HG03280 (cell line): ENCODE results near the gene RDX.

ENCODE experiments used
- ATAC-seq: cut with Tn5 transposase; IDR thresholded peaks from one replicate; pipeline ENCODE4 v1.9.1; 2021; ENCODE audit warnings: mild to moderate bottlenecking, moderate library complexity; ENCODE audit not compliant: unreplicated experiment

RDX gene

DNA sequence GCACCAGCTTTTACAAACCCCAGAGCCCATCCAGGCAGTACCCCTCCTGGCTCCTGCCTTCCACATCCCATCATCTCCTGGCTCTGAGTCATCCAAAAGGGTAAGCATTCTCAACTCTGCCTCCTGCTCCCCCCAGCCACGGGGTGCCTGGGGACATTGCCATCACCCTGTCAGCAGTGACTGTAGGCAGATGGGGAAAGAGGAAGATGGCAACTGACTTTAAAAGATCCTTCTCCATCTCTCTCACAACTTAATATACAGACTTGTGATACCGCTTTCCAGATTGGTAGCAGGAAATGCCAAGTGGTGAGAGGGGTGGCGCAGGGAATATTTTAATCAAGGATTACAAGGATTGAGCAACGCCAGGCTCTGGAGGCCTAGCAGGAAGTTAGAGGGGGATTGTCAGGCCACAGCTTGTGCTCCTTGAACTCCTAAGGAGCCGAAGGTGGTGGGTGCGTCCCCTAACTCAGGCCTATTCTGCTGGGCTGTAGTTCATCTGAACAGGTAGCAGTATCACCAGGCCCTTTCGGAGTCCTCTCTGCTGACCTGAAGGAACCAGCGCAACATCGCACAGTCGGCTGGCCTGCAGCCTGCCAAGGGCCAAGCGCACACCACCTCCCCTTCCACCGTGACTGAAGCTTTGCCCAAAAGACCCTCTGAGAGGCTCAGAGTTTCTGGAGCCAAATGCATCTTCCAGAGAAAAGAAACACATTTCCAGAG is 119.9 kb downstream of the RDX start:
- no peak for ATAC-seq

- ATAC-seq: no peak
Observed at GRCh38 chr11:110174645-110175310, 121.6 kb downstream of the RDX start.

DNA sequence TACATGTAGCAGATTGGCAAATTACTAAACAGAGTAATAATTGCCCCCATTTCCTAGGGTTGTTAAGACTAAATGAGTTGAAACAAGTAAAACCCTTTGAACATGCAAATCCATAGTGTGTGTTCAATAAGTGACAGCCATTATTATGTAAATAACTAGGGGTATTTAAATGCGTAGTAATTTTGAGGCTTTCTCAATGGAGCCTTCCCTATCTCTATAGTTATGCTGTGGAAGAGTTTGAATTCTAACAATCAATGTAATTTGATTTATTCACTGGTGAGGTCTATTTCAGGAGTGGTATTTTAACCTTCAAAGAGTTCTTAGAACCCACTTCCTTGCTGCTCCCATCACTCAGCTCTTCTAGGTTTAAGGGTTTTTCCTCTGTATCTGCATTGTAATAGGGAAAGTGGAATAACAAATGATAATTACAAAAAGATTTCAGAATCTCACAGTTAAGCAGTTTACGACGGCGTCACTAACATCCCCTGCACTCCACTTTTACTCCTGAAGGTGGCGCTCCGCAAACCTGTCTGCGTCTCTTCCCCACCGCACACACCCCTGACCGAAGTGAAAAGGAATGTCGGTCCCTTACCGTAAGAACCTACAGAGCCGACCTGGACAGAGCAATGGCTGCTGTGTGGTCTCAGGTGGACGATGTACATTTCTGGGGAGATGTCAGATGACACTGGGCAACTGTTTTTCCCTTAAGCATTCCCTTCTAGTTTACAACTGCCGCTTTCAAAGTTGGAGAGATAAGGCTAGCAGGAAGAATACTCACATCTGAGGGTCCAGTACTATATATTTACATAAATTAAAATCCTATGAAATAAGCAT is 122.4 kb downstream of the RDX start:
- peak; percentile 75 for ATAC-seq

DNA sequence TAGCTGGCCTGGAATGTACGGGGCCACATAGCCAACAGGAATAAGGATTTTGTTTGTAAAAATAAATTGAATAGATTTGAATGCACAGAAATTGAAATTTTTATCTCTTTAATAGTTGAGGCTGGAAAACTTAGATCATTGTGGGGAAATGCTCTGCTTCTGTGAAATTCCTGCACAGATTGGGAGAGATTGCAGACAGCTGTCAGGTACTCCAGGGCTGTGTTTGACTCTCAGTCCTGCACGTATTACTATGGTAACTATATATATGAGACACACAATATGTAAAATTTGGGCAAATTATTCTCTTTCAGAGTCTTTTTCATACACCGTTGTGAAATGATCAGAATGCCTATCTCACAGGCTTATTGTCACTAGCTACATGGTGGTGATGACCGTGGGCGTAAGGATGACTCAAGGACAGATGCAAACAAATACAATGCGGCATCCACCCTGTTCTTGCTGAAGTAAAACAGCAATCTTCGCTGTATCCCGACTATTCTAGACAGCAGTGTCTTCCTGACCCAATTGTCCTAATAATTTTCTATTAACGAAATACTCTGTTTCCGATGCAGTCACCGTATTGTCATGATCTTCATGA is 123.8 kb downstream of the RDX start:
- ATAC-seq: no peak

GRCh38 chr11:110169738-110170137 is 126.7 kb downstream of the RDX start:
- ATAC-seq: no peak

DNA sequence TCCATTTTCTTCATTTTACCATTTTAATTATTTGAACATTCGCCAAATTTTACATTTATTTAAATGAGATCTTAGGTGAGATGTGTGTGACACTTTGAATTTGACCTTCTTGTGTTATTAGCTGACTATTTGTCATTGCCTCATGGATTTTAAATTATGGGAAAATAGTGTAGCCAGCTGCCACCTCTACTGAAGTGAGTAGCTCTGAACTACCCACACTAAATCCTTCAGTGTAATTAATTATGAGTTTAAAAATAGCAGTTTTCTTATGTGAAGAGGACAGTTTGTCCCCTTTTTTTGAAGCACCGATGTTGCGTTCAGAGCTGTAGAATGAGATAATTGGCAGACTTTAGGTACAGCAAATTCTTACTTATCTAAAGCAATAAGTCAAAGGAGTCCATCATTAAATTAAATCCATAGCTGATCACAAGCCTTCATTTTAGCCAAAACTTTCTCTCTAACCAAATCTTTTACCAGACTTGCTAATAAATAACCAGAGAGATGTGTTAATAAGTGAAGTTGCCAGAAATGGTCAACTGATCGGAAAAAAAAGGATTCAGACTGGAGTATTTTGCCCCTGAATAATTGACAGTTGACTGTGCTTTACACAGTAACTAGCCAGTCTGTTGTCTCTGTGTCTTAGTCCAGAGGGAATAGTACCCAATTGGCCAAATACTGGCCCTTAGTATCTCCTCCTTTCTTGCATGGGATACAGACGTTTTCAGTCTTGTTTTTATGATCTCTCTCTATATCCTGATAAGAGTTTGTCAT is 128.2 kb downstream of the RDX start:
- ATAC-seq: no peak

- no peak for ATAC-seq
Observed at GRCh38 chr11:110165039-110165925, 131.1 kb downstream of the RDX start.

DNA sequence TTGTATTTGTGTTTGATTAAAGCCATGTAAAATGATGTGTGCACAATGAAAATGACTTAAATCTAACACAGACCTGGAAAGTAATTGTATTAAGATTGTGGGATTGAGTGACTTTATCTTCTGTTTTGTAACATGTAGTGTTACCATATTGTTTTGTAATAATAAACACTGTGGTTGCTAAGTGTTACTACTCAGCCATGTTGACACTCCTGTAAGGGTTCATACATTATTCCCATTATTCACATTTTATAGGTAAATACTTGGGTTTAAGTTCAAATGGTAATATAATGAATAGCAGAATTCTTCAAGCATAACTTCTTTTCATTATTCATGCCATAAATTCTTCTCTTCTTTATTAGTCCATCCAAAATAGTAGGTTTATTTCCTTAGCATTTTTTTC is 134.2 kb downstream of the RDX start:
- ATAC-seq: no peak

DNA sequence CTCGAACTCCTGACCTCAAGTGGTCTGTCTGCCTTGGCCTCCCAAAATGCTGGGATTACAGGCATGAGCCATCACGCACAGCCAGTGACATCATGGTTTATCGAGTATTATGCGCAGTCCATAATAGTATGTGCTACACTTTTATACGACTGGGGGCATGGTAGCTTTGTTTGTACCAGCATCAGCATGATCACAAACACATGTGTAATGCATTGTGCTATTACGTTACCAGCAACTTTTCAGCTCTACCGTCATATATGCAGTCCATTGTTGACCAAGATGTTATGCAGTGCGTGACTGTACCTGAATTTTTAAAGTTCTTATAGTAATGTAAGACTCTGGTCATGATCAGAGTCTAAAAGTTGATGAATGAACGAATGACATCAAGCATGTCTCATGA is 135.4 kb downstream of the RDX start:
- ATAC-seq: no peak

DNA sequence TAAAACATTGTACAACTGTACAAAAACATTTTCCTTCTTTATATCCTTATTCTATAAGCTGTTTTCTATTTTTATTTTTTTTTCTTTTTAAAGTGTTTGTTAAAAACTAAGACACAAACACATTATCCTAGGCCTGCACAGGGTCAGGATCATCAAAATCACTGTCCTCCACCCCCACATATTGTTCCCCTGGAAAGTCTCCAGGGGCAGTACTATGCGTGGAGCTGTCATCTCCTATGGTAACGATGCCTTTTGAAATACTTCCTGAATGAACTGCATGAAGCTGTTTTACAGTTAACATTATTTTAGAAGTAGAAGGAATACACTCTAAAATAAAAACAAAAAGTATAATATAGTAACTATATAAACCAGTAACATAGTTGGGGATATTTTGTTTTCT is 136.0 kb downstream of the RDX start:
- no peak for ATAC-seq

- no peak for ATAC-seq
Observed at GRCh38 chr11:110160016-110160415, 136.4 kb downstream of the RDX start.

DNA sequence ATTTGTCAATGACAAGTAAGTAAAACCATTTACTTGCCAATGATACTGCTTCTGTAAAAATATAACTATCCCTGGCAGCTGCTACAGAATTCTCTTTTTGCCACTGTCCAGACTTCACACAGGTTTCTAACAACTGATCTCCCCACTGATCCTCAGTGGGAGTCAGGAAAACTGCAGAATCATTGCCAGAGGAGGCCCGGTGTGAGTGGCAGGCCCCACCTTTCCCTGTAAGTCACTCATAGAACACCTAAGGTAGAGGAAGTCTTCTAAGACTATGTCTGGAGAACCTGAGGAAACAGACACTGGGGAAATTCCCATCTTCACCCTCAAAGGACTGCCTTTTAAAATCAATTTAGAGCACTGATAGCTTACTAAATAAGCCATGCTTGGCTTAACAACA is 136.9 kb downstream of the RDX start:
- ATAC-seq: no peak

- no peak for ATAC-seq
Observed at GRCh38 chr11:110158317-110159200, 137.9 kb downstream of the RDX start.

DNA sequence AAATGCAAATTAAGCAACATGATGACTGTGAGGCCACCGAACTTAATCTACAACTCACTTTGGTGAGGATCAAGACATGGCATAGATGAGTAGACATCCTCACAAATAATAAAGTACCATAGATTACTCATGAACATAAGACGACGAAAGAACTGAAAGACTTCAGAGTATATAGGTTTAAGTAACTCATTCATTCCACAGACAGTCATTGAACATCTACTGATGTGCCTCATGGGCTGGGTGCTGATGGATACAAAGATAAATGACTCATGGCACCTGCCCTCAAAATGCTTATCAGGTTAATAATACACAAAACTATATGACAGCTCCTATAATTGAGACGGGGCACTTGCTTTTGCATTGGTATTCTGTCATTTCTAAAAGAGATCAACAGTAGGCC is 139.9 kb downstream of the RDX start:
- ATAC-seq: no peak

DNA sequence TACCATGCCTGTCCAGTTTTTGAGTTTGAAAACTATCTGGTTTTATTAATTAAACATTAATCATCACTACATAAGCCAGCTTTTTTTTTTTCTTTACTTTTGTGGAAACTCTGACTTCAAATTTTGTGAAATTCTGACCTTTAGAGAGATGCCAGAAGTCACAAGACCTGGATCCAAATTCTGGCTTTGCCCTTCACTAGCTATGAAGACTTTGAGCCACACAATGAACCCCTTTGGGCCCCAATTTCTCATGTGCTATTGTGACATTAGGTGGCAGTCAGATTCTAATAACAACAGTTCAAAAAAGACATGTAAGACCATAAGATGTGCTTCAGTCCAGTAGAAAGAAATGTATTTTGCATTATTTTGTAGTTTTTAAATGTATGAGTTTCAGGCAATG is 142.9 kb downstream of the RDX start:
- ATAC-seq: no peak

GRCh38 chr11:110152199-110152598 is 144.2 kb downstream of the RDX start:
- ATAC-seq: no peak

GRCh38 chr11:110148775-110149744 is 147.4 kb downstream of the RDX start:
- ATAC-seq: no peak
